HG02852 (cell line): ENCODE results near the gene WFDC5.
"Not testable (repeated sequence)": the region's sequence is repeated elsewhere in the genome, so short reads cannot be mapped to it uniquely, and the experiment has no call there.

Source experiments
- ATAC-seq: cut with Tn5 transposase; IDR thresholded peaks from one replicate; pipeline ENCODE4 v1.9.1; 2021; ENCODE audit warnings: mild to moderate bottlenecking, moderate library complexity; ENCODE audit not compliant: unreplicated experiment

Gene WFDC5

GRCh38 chr20:45090481-45090880 is 24.5 kb downstream of the WFDC5 start:
- ATAC-seq = no peak

GRCh38 chr20:45088247-45088646 is 26.7 kb downstream of the WFDC5 start:
- no peak for ATAC-seq

DNA sequence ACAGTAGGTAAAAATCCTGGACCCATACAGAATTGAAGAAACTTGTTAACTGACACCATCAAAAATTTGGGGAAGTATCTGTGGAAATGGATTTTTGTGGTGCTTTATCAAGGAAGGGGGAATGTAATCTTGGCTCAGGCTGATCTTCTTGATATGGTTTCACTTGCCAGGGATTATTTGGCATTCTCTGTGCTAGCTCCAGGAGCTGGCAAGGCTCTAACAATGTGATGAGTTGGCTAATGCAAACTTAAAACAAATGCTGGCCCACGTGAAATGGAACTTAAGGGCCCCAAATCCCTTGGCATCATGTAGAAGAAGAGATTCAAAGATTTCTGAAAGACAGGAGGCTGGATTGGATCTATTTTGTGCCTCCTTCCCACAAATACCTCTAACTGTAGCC is 27.2 kb downstream of the WFDC5 start:
- ATAC-seq = no peak

DNA sequence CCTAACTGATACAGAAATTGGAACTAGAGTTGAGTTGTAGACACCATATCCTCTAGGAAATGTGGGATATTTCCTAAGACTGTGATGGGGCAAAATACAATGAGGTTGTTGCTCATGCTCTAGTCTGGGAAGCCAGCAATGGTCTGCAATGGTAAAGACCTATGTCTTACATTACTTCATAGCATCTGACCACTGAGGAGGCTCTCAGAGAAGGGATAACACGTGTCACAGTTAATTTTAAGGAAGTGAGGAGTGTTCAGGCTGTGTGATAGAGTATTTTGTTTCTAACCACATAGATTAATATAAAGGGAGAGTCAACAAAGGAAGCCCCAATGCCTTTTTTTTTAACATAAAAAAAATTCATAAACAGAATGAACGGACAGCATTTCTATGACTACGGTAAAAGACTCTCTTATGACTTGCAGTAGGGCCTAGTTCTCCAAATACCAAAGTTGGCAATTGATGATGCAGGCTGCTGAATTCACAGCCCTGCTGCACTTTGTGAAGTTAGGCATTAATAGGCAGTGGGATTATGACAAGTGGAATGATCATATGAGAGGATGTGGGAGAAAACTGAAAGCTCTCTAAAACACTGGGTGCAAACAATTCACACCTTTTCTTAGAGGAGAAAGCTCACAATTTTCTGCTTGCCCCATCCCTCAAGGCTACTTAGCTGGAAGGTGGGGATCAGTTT is 27.7 kb downstream of the WFDC5 start:
- no peak for ATAC-seq

DNA sequence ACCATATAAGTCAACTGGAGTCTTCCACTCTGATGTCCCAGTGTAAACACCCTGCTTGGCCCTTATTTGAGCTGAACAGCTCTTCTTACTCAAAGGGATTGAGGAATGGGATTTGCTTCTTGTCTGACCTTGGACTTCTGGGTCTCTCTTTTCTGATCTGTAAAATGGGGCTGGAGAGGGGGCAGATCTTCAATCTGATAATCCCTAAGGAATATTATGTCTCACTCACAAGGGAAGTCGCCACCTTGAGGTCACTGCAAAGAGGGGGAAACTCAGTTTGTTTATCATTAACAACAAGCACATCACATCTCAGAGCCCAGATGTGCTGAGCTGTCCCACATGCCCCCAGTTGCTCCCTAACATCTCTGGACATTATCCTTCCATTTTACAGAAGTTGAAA is 29.1 kb downstream of the WFDC5 start:
- no peak for ATAC-seq

DNA sequence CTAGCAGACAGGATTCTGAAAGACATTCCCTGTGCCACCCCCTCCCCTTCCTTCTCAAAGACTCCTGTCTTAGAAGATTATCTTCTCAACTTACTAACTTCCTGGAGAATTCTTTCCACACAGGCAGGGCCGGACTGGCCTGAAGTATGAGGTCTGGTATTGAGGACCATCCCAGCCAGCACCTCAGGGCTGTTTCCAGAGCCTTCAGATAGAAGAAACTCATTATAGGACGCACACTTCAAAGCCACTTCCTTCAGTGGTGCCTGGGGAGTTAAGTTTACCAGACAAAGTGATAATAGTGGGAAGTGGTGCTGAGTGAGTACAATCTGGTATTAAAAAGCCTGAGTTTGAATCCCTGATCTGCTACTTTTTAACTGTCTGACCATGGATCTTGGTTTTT is 29.7 kb downstream of the WFDC5 start:
- no peak for ATAC-seq

DNA sequence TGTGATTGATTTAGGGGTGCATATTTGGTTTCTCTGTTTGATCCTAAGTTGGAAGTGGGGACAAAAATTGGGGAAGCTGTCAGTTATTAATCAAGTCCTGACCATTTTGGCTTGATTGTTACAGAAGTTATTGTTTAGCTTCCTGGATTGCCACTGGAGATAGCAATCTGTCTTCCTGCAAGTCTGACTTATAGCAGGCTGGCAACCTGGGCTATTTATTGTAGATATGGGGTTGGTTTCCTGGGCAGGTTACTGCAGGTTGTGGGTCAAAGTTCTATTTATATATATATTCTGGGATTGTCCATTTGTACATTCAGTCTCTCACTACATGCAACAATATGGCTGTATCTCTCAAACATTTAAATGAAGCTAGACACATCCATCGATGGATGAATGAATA is 31.8 kb downstream of the WFDC5 start:
- ATAC-seq = no peak

- ATAC-seq = no peak
These were observed 32.5 kb downstream of the WFDC5 start for GRCh38 chr20:45082468-45082867.

DNA sequence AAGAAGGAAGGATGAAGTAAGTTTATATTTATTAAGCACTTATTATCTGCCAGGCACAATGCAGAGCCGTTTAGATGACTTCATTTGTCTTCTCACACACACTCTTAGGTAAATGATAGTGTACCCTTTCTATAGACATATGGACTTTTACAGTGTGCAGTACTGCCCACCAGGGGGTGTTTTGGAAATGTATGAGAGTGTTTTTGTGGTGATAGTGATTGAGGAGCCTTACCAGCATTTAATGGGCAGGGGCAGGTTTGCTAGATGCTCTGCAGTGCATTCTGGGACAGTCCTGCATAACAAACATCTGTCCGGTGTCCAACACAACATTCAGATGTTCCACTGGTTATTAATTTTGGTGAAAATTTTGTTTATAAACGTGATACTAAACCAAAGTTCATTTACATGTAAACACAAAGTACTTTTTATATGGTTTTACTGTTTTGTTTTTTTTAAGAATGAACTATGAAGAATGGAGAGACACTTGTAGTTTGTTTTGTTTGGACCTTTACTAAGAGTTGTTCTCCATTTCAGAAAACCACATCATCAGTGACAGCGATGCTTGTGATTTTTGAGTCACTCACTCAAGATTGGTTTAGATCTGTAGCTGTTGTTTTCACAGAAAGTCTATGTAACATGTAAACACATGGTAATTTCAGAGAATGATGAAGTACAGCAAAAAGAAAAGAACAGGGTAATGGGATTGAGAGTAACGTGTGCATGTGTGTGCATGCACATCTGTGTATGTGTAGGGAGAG is 33.9 kb downstream of the WFDC5 start:
- ATAC-seq = no peak

GRCh38 chr20:45077559-45077958 is 37.4 kb downstream of the WFDC5 start:
- ATAC-seq = no peak

GRCh38 chr20:45073221-45073620 is 41.8 kb downstream of the WFDC5 start:
- no peak for ATAC-seq

DNA sequence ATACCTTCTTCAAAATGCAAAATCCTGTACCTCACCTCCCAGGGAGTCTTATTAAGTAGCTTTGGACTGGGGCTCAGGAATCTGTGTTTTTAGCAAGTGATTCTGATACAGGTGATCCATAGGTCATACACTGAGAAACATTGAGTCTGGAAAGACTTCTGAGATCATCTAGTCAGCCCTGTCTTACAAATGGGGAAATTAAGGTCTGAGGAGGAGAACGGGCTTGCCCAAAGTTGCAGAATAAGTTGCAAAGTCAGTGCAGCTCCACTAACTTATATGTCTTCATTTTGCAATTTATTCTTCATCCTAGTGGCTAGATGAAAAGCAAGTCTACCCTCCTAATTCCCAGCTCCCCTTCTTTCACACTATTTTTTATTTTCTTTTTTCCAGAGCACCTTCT is 42.9 kb downstream of the WFDC5 start:
- no peak for ATAC-seq

DNA sequence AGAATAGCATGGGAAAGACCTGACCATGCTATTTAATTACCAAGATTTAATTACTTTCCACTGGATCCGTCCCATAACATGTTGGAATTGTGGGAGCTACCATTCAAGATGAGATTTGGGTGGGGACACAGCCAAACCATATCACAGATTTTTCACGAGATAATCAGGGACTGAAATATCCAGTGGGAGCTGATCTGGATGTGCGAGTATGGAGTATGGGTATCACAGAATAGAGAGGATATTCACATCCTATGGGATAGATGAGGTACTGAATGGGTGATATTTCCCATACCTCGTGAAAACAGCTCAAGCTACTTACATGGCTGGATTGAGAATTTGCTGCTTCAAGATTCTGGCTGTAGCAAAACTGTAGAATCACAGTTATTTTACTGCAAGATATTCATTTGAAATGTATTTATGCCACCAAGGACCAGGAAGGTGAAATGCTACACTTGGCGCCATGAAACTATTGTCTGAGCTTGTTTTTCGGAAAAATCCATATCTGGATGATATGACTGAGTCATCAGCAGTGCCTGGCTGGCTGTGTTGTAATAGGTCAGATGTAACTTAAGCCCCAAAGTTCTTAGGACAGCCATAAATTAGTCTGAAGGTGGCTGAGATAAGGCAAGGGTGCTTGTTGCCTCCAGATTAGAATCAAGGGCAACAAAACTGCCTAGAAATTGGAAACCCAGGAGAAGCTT is 43.9 kb downstream of the WFDC5 start:
- no peak for ATAC-seq

DNA sequence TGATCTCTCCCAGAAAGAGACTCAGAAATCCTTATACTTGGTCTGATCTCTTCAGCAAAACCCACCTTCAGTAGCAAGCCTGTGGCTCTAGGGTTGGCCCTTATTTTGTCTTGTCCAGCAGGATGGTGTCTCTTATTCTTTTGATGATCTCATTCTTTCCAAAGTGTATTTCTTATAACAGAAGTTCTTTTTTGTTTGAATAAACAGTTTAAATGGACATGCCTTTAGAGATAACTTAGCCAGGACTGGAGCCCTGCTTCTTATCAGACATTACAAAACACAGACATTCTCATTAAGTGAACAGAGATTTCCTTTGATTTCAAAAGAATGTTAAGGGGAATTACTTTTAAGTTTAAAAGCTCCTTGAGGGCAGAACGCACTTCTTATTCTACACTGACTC is 45.7 kb downstream of the WFDC5 start:
- no peak for ATAC-seq

DNA sequence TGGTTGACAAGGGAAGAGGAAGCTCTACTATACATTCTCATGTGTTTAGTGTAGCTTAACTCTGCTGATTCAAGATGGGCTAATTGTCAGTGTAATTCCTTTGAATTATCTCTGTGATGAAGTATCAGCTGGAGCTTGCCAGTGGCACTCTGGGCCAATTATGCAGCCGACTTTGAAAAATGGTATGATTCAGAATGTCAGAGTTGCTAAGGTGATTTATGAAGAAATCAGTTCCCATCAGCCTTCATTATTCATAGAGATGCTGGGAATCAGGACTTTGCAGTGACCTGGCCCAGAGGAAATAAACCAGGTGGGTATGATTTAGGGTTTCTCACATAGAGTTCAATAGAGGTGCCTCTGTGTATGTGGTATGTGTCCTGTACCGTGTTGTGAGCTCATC is 47.4 kb downstream of the WFDC5 start:
- no peak for ATAC-seq

DNA sequence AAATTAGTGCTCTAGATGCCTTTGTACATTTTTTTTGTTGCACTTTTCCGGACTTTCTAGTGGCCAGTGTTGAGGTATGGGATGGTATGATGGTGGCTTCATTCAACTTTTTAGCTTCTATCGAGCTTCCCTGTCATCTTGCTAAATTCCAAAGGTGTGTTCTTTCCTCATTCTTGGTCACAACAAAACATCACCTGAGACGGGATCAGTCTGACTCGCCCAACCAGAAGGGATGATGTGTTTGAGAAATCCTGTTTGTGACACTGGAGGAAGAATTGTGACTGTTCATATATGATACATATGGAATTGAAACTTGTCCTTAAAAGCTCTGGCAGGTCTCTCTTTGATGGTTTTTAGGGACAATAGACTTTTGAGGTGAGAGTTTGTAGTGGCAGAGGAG is 47.9 kb downstream of the WFDC5 start:
- no peak for ATAC-seq

- ATAC-seq = no peak
These were observed 48.6 kb downstream of the WFDC5 start for GRCh38 chr20:45066372-45066771.

GRCh38 chr20:45064812-45065211 is 50.2 kb downstream of the WFDC5 start:
- ATAC-seq = no peak

GRCh38 chr20:45063107-45063506 is 51.9 kb downstream of the WFDC5 start:
- not testable (repeated sequence) for ATAC-seq

DNA sequence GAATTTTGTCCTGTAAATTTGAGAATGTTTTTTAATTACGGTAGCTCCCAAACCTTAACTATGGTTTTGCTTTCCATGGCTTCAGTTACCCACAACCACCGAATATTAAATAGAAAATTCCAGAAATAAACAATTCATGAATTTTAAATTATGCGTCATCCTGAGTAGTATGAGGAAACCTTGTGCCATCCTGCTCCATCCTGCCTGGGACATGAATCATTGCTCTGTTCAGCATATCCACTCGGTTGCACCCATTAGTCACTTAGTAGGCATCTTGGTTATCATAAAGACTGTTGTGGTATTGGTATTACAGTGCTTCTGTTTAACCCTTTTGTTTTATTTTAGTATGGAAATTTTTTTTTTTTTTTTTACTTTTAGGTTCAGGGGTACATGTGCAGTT is 53.7 kb downstream of the WFDC5 start:
- no peak for ATAC-seq

DNA sequence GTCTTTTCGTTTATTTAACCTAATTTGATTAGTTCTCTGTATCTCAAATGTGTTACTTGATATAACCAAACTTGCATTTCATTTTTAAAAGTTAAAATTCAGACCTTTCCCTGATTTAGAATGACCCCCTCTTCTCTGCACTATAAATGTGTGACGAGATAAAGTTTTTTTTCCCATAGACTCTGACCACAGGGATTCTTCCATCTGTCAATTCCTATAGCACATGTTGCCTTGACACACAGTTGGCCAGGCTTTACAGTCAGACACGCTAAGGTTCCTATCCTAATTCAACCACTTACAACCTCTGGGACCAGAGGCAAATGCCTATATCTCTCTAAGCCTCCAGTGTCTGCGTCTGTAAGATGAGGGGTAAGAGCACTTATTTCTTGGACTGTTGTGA is 54.7 kb downstream of the WFDC5 start:
- ATAC-seq = no peak
